Neural cell (in vitro differentiated cells): ENCODE results near the gene CLIC6. TPM values are rescaled to one million over a fixed set of nuclear protein-coding genes. Genes with fewer than 3 reads are reported as not detected.

Source experiments
- H2AFZ ChIP-seq: fragments of 200-600, 300-800 bp; sonication (generic), shearing (Covaris generic); 2 replicates; pipeline ENCODE4 v1.6.0; 2014; ENCODE audit warnings: low read depth, mild to moderate bottlenecking, antibody characterized with exemption, low read length, moderate library complexity
- H3F3A ChIP-seq: fragments of 200-600 bp; shearing (Covaris generic); 2 replicates; pipeline ENCODE4 v1.6.1; 2016; ENCODE audit warnings: mild to moderate bottlenecking, moderate library complexity, mixed read lengths, antibody characterized with exemption, low read length; ENCODE audit not compliant: insufficient read depth, poor library complexity, severe bottlenecking
- H3K27ac ChIP-seq: fragments of 200-600, 300-800 bp; sonication (generic), shearing (Covaris generic); 2 replicates; pipeline ENCODE4 v1.5.1; 2014; ENCODE audit warnings: mild to moderate bottlenecking, low read length, moderate library complexity
- H3K27me3 ChIP-seq: fragments of 300-800, 200-600 bp; sonication (generic), shearing (Covaris generic); 2 replicates; pipeline ENCODE4 v1.6.0; 2014; ENCODE audit warnings: mild to moderate bottlenecking, low read depth, low read length, moderate library complexity; ENCODE audit not compliant: insufficient read depth
- H3K36me3 ChIP-seq: fragments of 300-800, 200-600 bp; sonication (generic), shearing (Covaris generic); 2 replicates; pipeline ENCODE4 v1.5.1; 2014; ENCODE audit warnings: mild to moderate bottlenecking, antibody characterized with exemption, low read length, moderate library complexity; ENCODE audit not compliant: insufficient read depth
- H3K4me2 ChIP-seq: fragments of 300-800, 200-600 bp; sonication (generic), shearing (Covaris generic); 2 replicates; pipeline ENCODE4 v1.6.0; 2014; ENCODE audit warnings: mild to moderate bottlenecking, low read length
- H3K4me3 ChIP-seq: fragments of 300-800, 200-600 bp; sonication (generic), shearing (Covaris generic); 2 replicates; pipeline ENCODE4 v1.5.1; 2014; ENCODE audit warnings: mild to moderate bottlenecking, low read length, moderate library complexity
- H3K79me2 ChIP-seq: fragments of 200-600 bp; shearing (Covaris generic); replicated peaks from 2 replicates; pipeline ENCODE4 v1.6.0; 2014; ENCODE audit warnings: mild to moderate bottlenecking, low read length, moderate library complexity; ENCODE audit not compliant: insufficient read depth
- H3K9ac ChIP-seq: fragments of 300-800, 200-600 bp; sonication (generic), shearing (Covaris generic); 2 replicates; pipeline ENCODE4 v1.6.1; 2016; ENCODE audit warnings: mild to moderate bottlenecking, low read length, mixed read lengths
- H3K9me2 ChIP-seq: fragments of 200-600 bp; shearing (Covaris generic); 2 replicates; pipeline ENCODE4 v1.6.1; 2016; ENCODE audit warnings: mild to moderate bottlenecking, low read length, mixed read lengths; ENCODE audit not compliant: insufficient read depth
- H3K9me3 ChIP-seq: fragments of 200-600, 300-800 bp; sonication (generic), shearing (Covaris generic); 2 replicates; pipeline ENCODE4 v1.6.1; 2016; ENCODE audit warnings: mild to moderate bottlenecking, mixed run types, low read length, moderate library complexity, mixed read lengths
- H4K20me1 ChIP-seq: fragments of 200-600 bp; shearing (Covaris generic); 2 replicates; pipeline ENCODE4 v1.6.1; 2016; ENCODE audit warnings: mild to moderate bottlenecking, mixed run types; ENCODE audit not compliant: insufficient read depth
- EP300 ChIP-seq: fragments of 450-650 bp; conservative IDR thresholded peaks from 2 replicates; pipeline ENCODE4 v1.6.1; 2014; ENCODE audit warnings: antibody characterized with exemption, mild to moderate bottlenecking, moderate library complexity; ENCODE audit not compliant: poor library complexity, severe bottlenecking
- EZH2 ChIP-seq: fragments of 200-600, 300-800 bp; shearing (Covaris generic), sonication (generic); IDR thresholded peaks from 2 replicates; pipeline ENCODE4 v1.6.1; 2014; ENCODE audit warnings: antibody characterized with exemption, low read length, borderline replicate concordance, mild to moderate bottlenecking; ENCODE audit not compliant: insufficient read depth, poor library complexity, severe bottlenecking
- MXI1 ChIP-seq: fragments of 450-650 bp; conservative IDR thresholded peaks from 2 replicates; pipeline ENCODE4 v1.6.1; 2014; ENCODE audit warnings: antibody characterized with exemption, mild to moderate bottlenecking; ENCODE audit not compliant: poor library complexity, severe bottlenecking
- POLR2AphosphoS5 ChIP-seq: IDR thresholded peaks from 2 replicates; pipeline ENCODE4 v1.6.1; 2012
- RAD21 ChIP-seq: fragments of 450-650 bp; conservative IDR thresholded peaks from 2 replicates; pipeline ENCODE4 v1.6.1; 2014; ENCODE audit warnings: antibody characterized with exemption, mild to moderate bottlenecking, moderate library complexity
- SMC3 ChIP-seq: fragments of 450-650 bp; conservative IDR thresholded peaks from 2 replicates; pipeline ENCODE4 v1.6.1; 2014; ENCODE audit warnings: antibody characterized with exemption, mild to moderate bottlenecking, moderate library complexity; ENCODE audit not compliant: poor library complexity
- TAF1 ChIP-seq: IDR thresholded peaks from 2 replicates; pipeline ENCODE4 v1.6.1; 2012; ENCODE audit warnings: low read depth
- polyA plus RNA-seq: library from polyadenylated mRNA; depleted of rRNA; stranded (reverse); fragments of >200 nt; gene quantifications from 2 replicates; pipeline ENCODE4 v1.2.3, GENCODE V29; 2014
- TF ChIP-seq, protein P1 (sequence below): fragments of 450-650 bp; IDR thresholded peaks from 2 replicates; pipeline ENCODE4 v1.5.1; 2014; ENCODE audit warnings: antibody characterized with exemption, mild to moderate bottlenecking, moderate library complexity; ENCODE audit not compliant: poor library complexity, severe bottlenecking
- TF ChIP-seq, protein P2 (sequence below): IDR thresholded peaks from 2 replicates; pipeline ENCODE4 v1.6.1; 2012; ENCODE audit warnings: borderline replicate concordance

Gene CLIC6
- polyA plus RNA-seq, 1 donor from 2014 or later, result 0.32 TPM

DNA sequence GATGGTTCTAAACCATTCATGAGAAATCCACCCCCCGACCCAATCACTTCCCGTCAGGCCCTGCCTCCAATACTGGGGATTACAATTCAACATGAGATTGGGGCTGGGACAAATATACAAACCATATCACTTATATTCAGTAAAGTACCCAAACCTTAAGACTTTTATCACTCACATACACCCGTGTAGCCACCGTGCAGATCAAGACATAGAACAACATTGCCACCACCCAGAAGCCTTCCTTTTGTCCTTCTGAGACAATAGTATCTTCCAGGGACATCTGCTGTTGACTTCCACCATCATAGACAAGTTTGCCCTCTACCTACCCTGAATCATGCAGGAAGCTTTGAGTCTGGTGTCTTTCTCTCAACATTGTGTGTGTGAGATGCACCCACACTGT, 37.5 kb downstream of the CLIC6 start:
- H3K79me2 ChIP-seq, result no peaks in the 10 kb centered on the region
- H3K27me3 ChIP-seq, result no peaks in the 10 kb centered on the region
- TF ChIP-seq, protein P1, sequence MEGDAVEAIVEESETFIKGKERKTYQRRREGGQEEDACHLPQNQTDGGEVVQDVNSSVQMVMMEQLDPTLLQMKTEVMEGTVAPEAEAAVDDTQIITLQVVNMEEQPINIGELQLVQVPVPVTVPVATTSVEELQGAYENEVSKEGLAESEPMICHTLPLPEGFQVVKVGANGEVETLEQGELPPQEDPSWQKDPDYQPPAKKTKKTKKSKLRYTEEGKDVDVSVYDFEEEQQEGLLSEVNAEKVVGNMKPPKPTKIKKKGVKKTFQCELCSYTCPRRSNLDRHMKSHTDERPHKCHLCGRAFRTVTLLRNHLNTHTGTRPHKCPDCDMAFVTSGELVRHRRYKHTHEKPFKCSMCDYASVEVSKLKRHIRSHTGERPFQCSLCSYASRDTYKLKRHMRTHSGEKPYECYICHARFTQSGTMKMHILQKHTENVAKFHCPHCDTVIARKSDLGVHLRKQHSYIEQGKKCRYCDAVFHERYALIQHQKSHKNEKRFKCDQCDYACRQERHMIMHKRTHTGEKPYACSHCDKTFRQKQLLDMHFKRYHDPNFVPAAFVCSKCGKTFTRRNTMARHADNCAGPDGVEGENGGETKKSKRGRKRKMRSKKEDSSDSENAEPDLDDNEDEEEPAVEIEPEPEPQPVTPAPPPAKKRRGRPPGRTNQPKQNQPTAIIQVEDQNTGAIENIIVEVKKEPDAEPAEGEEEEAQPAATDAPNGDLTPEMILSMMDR, result no peak
- TF ChIP-seq MXI1 (no peak), EZH2 (no peak)
- no peak overlapping the region for H2AFZ ChIP-seq
- no peaks in the 10 kb centered on the region for H3K9me3 ChIP-seq
- H4K20me1 ChIP-seq, result no peaks in the 10 kb centered on the region
- no peaks in the 10 kb centered on the region for H3F3A ChIP-seq
- H3K4me2 ChIP-seq, result no peak overlapping the region
- H3K4me3 ChIP-seq, result no peak overlapping the region
- H3K36me3 ChIP-seq, result no peaks in the 10 kb centered on the region
- no peak overlapping the region for H3K9ac ChIP-seq
- no peak overlapping the region for H3K27ac ChIP-seq
- H3K9me2 ChIP-seq, result no peaks in the 10 kb centered on the region

- no peaks in the 10 kb centered on the region for H3K9me3 ChIP-seq
- no peak overlapping the region for H3K9ac ChIP-seq
- no peak overlapping the region for H2AFZ ChIP-seq
- no peaks in the 10 kb centered on the region for H3K9me2 ChIP-seq
- no peaks in the 10 kb centered on the region for H3K27me3 ChIP-seq
- no peaks in the 10 kb centered on the region for H3F3A ChIP-seq
- H3K4me3 ChIP-seq, result no peak overlapping the region
- H3K4me2 ChIP-seq, result no peak overlapping the region
- no peaks in the 10 kb centered on the region for H4K20me1 ChIP-seq
- no peaks in the 10 kb centered on the region for H3K36me3 ChIP-seq
- TF ChIP-seq SMC3, result no peak
- no peak for TF ChIP-seq EZH2
- no peak for TF ChIP-seq EP300
- TF ChIP-seq, protein P1, result no peak
- TF ChIP-seq TAF1, result no peak
- TF ChIP-seq RAD21, result no peak
- TF ChIP-seq MXI1, result no peak
- no peak for TF ChIP-seq POLR2AphosphoS5
- TF ChIP-seq, protein P2, sequence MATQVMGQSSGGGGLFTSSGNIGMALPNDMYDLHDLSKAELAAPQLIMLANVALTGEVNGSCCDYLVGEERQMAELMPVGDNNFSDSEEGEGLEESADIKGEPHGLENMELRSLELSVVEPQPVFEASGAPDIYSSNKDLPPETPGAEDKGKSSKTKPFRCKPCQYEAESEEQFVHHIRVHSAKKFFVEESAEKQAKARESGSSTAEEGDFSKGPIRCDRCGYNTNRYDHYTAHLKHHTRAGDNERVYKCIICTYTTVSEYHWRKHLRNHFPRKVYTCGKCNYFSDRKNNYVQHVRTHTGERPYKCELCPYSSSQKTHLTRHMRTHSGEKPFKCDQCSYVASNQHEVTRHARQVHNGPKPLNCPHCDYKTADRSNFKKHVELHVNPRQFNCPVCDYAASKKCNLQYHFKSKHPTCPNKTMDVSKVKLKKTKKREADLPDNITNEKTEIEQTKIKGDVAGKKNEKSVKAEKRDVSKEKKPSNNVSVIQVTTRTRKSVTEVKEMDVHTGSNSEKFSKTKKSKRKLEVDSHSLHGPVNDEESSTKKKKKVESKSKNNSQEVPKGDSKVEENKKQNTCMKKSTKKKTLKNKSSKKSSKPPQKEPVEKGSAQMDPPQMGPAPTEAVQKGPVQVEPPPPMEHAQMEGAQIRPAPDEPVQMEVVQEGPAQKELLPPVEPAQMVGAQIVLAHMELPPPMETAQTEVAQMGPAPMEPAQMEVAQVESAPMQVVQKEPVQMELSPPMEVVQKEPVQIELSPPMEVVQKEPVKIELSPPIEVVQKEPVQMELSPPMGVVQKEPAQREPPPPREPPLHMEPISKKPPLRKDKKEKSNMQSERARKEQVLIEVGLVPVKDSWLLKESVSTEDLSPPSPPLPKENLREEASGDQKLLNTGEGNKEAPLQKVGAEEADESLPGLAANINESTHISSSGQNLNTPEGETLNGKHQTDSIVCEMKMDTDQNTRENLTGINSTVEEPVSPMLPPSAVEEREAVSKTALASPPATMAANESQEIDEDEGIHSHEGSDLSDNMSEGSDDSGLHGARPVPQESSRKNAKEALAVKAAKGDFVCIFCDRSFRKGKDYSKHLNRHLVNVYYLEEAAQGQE, result no peak
- no peaks in the 10 kb centered on the region for H3K79me2 ChIP-seq
- H3K27ac ChIP-seq, result no peak overlapping the region
These were observed 39.1 kb downstream of the CLIC6 start for GRCh38 chr21:34707876-34708325.
